GM12872 (cell line): ENCODE results near the gene ITGA3.

Experiments used
- TF ChIP-seq, protein P1 (sequence below): IDR thresholded peaks from 3 replicates; pipeline ENCODE4 v1.5.1; 2011; ENCODE audit warnings: low read depth, mild to moderate bottlenecking, low read length, moderate library complexity; ENCODE audit not compliant: insufficient read depth

ITGA3 gene

DNA sequence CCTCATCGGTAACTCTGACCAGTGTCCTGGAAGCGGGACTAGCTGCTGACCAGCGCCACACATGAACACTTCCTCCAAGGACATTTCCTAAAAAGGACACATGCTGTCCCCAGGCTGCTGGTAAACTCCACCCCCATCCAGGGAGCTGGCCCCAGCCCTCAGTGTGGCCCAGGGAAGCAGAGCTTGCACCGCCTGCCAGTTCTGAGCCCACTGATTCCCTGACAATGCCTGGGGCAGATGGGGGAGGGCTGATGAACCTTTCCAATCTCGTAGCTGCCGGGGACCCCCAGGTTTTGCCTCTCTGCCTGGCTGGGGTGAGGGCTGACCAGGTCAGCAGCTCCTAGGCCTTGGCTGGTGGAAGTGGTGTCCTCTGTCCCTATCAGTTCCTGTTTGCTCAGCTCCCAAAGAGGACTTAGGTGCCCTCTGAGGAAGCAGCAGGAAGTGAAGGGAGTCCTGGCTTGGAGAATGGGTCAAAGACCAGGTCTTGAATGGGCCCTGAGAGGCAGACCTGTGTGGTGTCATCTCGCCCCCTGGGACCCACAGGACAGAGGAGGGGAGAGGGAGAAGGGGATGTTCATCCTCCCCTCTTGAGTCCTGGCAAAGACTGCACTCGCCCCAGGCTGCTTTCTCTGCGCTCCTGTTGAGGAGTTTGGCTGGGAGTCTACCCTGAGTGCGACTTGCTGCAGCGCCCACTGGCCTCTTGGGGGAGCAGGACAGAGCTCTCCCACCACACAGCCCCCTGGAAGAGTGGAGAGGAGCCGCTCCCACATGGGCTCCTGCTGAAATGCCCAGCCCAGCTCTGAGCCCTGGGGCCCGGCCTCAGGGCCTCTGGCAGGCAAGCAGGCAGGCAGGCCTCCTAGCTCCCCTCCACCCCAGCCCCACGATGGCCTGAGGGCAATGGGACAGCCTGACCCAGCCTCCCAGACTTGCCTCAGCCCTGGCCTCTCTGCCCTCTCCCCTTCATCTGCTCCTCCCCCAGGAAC, 56.1 kb downstream of the ITGA3 start:
- TF ChIP-seq, protein P1, sequence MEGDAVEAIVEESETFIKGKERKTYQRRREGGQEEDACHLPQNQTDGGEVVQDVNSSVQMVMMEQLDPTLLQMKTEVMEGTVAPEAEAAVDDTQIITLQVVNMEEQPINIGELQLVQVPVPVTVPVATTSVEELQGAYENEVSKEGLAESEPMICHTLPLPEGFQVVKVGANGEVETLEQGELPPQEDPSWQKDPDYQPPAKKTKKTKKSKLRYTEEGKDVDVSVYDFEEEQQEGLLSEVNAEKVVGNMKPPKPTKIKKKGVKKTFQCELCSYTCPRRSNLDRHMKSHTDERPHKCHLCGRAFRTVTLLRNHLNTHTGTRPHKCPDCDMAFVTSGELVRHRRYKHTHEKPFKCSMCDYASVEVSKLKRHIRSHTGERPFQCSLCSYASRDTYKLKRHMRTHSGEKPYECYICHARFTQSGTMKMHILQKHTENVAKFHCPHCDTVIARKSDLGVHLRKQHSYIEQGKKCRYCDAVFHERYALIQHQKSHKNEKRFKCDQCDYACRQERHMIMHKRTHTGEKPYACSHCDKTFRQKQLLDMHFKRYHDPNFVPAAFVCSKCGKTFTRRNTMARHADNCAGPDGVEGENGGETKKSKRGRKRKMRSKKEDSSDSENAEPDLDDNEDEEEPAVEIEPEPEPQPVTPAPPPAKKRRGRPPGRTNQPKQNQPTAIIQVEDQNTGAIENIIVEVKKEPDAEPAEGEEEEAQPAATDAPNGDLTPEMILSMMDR = no peak

DNA sequence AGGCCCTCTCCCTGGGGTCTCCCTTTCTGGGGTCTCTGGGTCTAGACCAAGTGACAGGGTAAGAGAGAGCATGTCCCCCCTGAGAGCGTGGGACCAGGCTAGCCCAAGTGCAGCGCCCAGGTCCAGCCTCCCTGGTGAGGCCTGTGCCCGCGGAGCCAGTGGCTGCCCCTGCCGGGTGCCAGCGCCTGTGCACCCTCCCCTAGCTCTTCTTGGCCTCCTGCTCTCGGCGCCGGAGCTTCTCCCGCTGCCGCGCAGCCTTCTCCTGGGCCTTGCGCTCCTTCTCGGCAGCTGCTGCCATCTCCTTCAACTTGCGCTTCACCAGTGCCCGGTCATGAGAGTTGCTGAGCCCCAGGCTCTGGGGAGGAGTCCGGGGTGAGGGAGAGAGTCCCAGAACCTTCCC, 56.8 kb downstream of the ITGA3 start:
- TF ChIP-seq, protein P1 = no peak

GRCh38 chr17:50113624-50114320, 57.9 kb downstream of the ITGA3 start:
- TF ChIP-seq, protein P1 = no peak

- TF ChIP-seq, protein P1 = no peak
These were observed 58.5 kb downstream of the ITGA3 start for GRCh38 chr17:50114401-50114800.

DNA sequence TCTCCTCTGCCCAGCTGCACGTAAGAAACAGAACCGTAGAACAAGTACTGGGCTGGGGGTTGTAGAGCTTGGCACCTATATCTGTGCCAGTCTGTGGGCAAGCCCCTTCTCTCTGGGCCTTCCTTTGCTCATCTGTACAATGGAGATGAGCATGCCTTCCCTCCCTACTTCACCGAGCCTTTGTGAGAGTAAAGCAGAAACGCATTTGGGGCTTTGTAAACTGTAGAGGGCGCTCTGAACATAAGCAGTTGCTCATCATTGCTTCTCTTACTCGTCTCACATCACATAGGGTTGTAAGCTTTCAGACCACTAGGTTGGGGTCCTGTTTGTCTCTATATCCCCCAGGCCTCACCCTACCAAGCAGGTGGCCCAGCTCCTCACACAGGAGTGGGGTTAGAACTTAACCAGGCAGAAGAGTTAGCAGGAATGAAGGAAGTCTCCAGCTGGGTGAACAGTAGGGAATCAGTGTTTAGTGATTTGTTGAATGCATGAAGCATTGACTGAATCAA, 59.0 kb downstream of the ITGA3 start:
- TF ChIP-seq, protein P1 = peak; percentile 84

DNA sequence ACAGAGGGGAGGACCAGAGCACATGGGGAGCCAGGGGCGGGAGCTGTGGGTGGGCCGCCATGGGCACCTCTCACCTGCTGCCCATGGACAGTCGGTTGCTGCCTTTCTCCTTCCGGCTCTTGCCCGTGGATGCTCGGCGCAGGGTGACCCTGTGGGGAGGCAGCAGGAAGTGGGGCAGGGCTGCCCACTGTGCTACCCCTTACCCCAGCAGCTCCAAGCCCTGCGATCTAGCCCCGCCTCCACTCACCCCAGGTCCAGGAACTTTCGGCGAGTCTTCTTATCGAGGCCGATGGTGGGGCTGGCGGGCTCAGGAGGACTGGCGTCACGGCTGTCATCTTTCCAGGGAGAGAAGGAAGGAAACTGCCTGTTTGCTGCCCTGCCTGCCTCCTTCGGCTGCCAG, 59.8 kb downstream of the ITGA3 start:
- TF ChIP-seq, protein P1 = no peak
